Activated CD4-positive, alpha-beta T cell treated with anti-CD3 and anti-CD28 coated beads for 48 hours (primary cell): Measurements from ENCODE around the gene SFXN5.

Source experiments
- DNase-seq: peaks from one replicate; pipeline ENCODE4 v3.0.0-alpha.2; 2020

SFXN5 gene

GRCh38 chr2:72972352-72973136 is 99.0 kb downstream of the SFXN5 start:
- DNase-seq, result no peak

- DNase-seq, result no peak
Measured at GRCh38 chr2:72971036-72971435, 100.5 kb downstream of the SFXN5 start.

GRCh38 chr2:72969706-72970105 is 101.8 kb downstream of the SFXN5 start:
- no peak for DNase-seq

GRCh38 chr2:72968286-72968685 is 103.2 kb downstream of the SFXN5 start:
- no peak for DNase-seq

- no peak for DNase-seq
Measured at GRCh38 chr2:72965770-72966450, 105.6 kb downstream of the SFXN5 start.

GRCh38 chr2:72965016-72965415 is 106.5 kb downstream of the SFXN5 start:
- no peak for DNase-seq

- no peak for DNase-seq
Measured at GRCh38 chr2:72964146-72964525, 107.4 kb downstream of the SFXN5 start.

GRCh38 chr2:72963423-72964145 is 107.9 kb downstream of the SFXN5 start:
- DNase-seq, result no peak

GRCh38 chr2:72962911-72963310 is 108.6 kb downstream of the SFXN5 start:
- DNase-seq, result no peak

GRCh38 chr2:72961853-72962468 is 109.6 kb downstream of the SFXN5 start:
- DNase-seq, result no peak

- no peak for DNase-seq
Measured at GRCh38 chr2:72961036-72961720, 110.3 kb downstream of the SFXN5 start.

GRCh38 chr2:72959995-72960981 is 111.2 kb downstream of the SFXN5 start:
- no peak for DNase-seq

- DNase-seq, result no peak
Measured at GRCh38 chr2:72959554-72959953, 112.0 kb downstream of the SFXN5 start.

GRCh38 chr2:72958542-72959385 is 112.7 kb downstream of the SFXN5 start:
- DNase-seq, result no peak

- no peak for DNase-seq
Measured at GRCh38 chr2:72956936-72957335, 114.6 kb downstream of the SFXN5 start.

GRCh38 chr2:72956050-72956395 is 115.5 kb downstream of the SFXN5 start:
- no peak for DNase-seq

GRCh38 chr2:72955228-72956049 is 116.1 kb downstream of the SFXN5 start:
- DNase-seq, result no peak

GRCh38 chr2:72954376-72955227 is 116.9 kb downstream of the SFXN5 start:
- no peak for DNase-seq

- peak; percentile 12 for DNase-seq
Measured at GRCh38 chr2:72953976-72954375, 117.5 kb downstream of the SFXN5 start.
